Esophagus squamous epithelium (tissue), 5 donors: Measurements from ENCODE around the gene SLC5A9. TPM values are rescaled to one million over a fixed set of nuclear protein-coding genes. Genes with fewer than 3 reads are reported as not detected.

Source experiments
- DNase-seq: peaks from one replicate; lab custom pipeline; 2025; lab: John Stamatoyannopoulos, UW
- H3K27ac ChIP-seq, 4 donors: fragments of 200-600 bp; sonication (generic); one replicate each; pipeline ENCODE4 v1.5.1; 2016 to 2019; ENCODE audit warnings: mild to moderate bottlenecking in 1 of 4
- H3K27me3 ChIP-seq, 4 donors: fragments of 200-600 bp; sonication (generic); 1 replicate in 3 of 4; 2 replicates in 1 of 4; pipeline versions ENCODE4 v1.5.1 to v1.6.0; 2017 to 2021; ENCODE audit warnings: antibody characterized with exemption in 1 of 4
- H3K36me3 ChIP-seq, 3 donors: fragments of 200-600 bp; sonication (generic); one replicate each; pipeline ENCODE4 v1.5.1; 2016 to 2019
- H3K4me1 ChIP-seq, 3 donors: fragments of 200-600 bp; sonication (generic); one replicate each; pipeline ENCODE4 v1.5.1; 2017 to 2019
- H3K4me3 ChIP-seq, 4 donors: fragments of 200-600 bp; sonication (generic); 1 replicate in 3 of 4; 2 replicates in 1 of 4; pipeline ENCODE4 v1.5.1; 2016 to 2019; ENCODE audit warnings: mild to moderate bottlenecking in 2 of 4, moderate library complexity in 1 of 4
- H3K9me3 ChIP-seq, 3 donors: fragments of 200-600 bp; sonication (generic); one replicate each; pipeline ENCODE4 v1.5.1; 2016 to 2019
- CTCF ChIP-seq, 6 experiments: fragments of 450-650 bp in 4 of 6; fragments of 200-600 bp in 2 of 6; sonication (generic) in 2 of 6; IDR thresholded peaks; one replicate each; pipeline ENCODE4 v1.5.1; 2016 to 2019; ENCODE audit warnings: antibody characterized with exemption in 6 of 6, mild to moderate bottlenecking in 4 of 6, moderate library complexity in 4 of 6
- POLR2A ChIP-seq, 4 donors: fragments of 450-650 bp; IDR thresholded peaks; one replicate each; pipeline ENCODE4 v1.6.1; 2017; ENCODE audit warnings: antibody characterized with exemption in 4 of 4, mild to moderate bottlenecking in 4 of 4, moderate library complexity in 3 of 4
- WGBS, 2 donors: methylation state at CpG; one replicate each; pipeline ENCODE4 v1.1.5; 2018; 5-methylcytosine and 5-hydroxymethylcytosine counted together
- intact Hi-C: fragments of 100-400 bp; cut with DNase I; formaldehyde crosslinking; loops from one replicate; pipeline ENCODE4 v1.15.0; 2022
- total RNA-seq, 4 donors: library from RNA; depleted of rRNA; stranded (reverse); fragments of >200 nt; gene quantifications; one replicate each; pipeline ENCODE4 v1.1.0, GENCODE V29; 2016
- donor health status: DM: yes; HTN: yes; CAD: no.

SLC5A9 gene
- total RNA-seq, 4 donors from 2014 or later = 0.19 to 0.38 TPM; not detected in 2

GRCh38 chr1:48246727-48247126 lies 24.2 kb downstream of the SLC5A9 start:
- no peaks in the 10 kb centered on the region for H3K9me3 ChIP-seq
- WGBS, 2 donors = 80 to 82% methylated on average over 1 of the region's 1 CpG
- H3K4me1 ChIP-seq = peaks cover 3 to 12% (median 9%) of the 10 kb centered on the region in 3 donors
- TF ChIP-seq CTCF (IDR thresholded peaks at IDR 0.05) = no peak
- TF ChIP-seq POLR2A (IDR thresholded peaks at IDR 0.05) = no peak
- DNase-seq = no peak
- H3K36me3 ChIP-seq = no peaks in the 10 kb centered on the region
- H3K27ac ChIP-seq = no peak overlapping the region
- intact Hi-C loops = no loop called here
- H3K27me3 ChIP-seq = no peaks in the 10 kb centered on the region
- no peak overlapping the region for H3K4me3 ChIP-seq

GRCh38 chr1:48248356-48248755 lies 25.8 kb downstream of the SLC5A9 start:
- no peaks in the 10 kb centered on the region for H3K36me3 ChIP-seq
- no peak for DNase-seq
- no peaks in the 10 kb centered on the region for H3K27me3 ChIP-seq
- 94 to 95% methylated on average over 4 of the region's 4 CpGs for WGBS, 2 donors
- no peak overlapping the region for H3K27ac ChIP-seq
- H3K4me1 ChIP-seq = peaks cover 3 to 12% (median 9%) of the 10 kb centered on the region in 3 donors
- TF ChIP-seq POLR2A (IDR thresholded peaks at IDR 0.05) (no peak), CTCF (IDR thresholded peaks at IDR 0.05) (no peak)
- H3K4me3 ChIP-seq = no peak overlapping the region
- intact Hi-C loops = no loop called here
- no peaks in the 10 kb centered on the region for H3K9me3 ChIP-seq

GRCh38 chr1:48249868-48250267 lies 27.4 kb downstream of the SLC5A9 start:
- Histone ChIP-seq H3K4me3 (no peak overlapping the region), H3K36me3 (no peaks in the 10 kb centered on the region), H3K4me1 (peaks cover 3 to 12% (median 9%) of the 10 kb centered on the region in 3 donors), H3K9me3 (no peaks in the 10 kb centered on the region), H3K27me3 (no peaks in the 10 kb centered on the region), H3K27ac (no peak overlapping the region)
- intact Hi-C loops = no loop called here
- WGBS, 2 donors = 74 to 92% methylated on average over 3 of the region's 3 CpGs
- no peak for DNase-seq
- TF ChIP-seq CTCF (IDR thresholded peaks at IDR 0.05) = peak in 1 of 6 experiments; percentile 13
- no peak for TF ChIP-seq POLR2A (IDR thresholded peaks at IDR 0.05)

GRCh38 chr1:48250572-48250971 lies 28.1 kb downstream of the SLC5A9 start:
- Histone ChIP-seq H3K4me1 (peaks cover 3 to 12% (median 9%) of the 10 kb centered on the region in 3 donors), H3K27ac (no peak overlapping the region), H3K9me3 (no peaks in the 10 kb centered on the region), H3K27me3 (no peaks in the 10 kb centered on the region), H3K4me3 (no peak overlapping the region), H3K36me3 (no peaks in the 10 kb centered on the region)
- no peak for TF ChIP-seq CTCF (IDR thresholded peaks at IDR 0.05)
- TF ChIP-seq POLR2A (IDR thresholded peaks at IDR 0.05) = no peak
- no peak for DNase-seq
- 43 to 45% methylated on average over 3 of the region's 3 CpGs for WGBS, 2 donors
- intact Hi-C loops = no loop called here

DNA sequence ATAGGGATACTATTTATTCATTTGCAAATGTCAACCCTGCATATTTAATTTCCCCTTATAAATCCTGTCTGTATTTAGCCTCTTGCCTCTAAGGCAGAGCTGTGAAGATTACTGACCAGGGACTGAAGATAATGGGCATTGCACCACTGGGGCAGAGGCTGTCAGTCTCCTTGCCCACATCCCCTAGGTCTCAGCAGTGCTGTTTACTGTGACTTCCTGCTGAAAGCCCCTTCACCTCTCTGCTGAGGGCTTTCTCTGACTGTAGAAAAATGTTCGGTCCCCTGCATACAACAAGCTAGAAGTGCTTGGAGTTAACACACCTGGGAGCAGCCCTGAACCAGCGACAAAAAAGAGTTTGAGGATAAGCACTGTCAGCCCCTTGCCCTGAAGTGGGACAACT lies 28.8 kb downstream of the SLC5A9 start:
- 82 to 100% methylated on average over 1 to 2 of the region's 2 CpGs for WGBS, 2 donors
- Histone ChIP-seq H3K27ac (no peak overlapping the region), H3K27me3 (no peaks in the 10 kb centered on the region), H3K9me3 (no peaks in the 10 kb centered on the region), H3K4me1 (peaks cover 3 to 9% (median 9%) of the 10 kb centered on the region in 3 donors), H3K4me3 (no peak overlapping the region), H3K36me3 (no peaks in the 10 kb centered on the region)
- intact Hi-C loops = no loop called here
- TF ChIP-seq POLR2A (IDR thresholded peaks at IDR 0.05) (no peak), CTCF (IDR thresholded peaks at IDR 0.05) (no peak)
- no peak for DNase-seq
